ENCODE results near the gene CFAP74.
A peak's percentile ranks its signal among the peaks of the same experiment; 100 is the strongest.

The CFAP74 gene

GRCh38 chr1:1908506-1908791, 95.1 kb downstream of the CFAP74 start:
- peak in 1 of 2 donors; percentile 28 for ATAC-seq (replicated peaks)
- Mint-ChIP-seq H3K4me3 (peak overlapping the region; percentile 88 to 91), H3K27ac (peak overlapping the region; percentile 71), H3K4me1 (peaks cover 18 to 33% of the 10 kb centered on the region in 2 donors), H3K9me3 (no peaks in the 10 kb centered on the region), H3K36me3 (no peaks in the 10 kb centered on the region), H3K27me3 (peaks cover 0 to 1% of the 10 kb centered on the region in 2 donors)
- DNase-seq, result no peak

GRCh38 chr1:1907098-1907736, 96.4 kb downstream of the CFAP74 start:
- Mint-ChIP-seq H3K9me3 (no peaks in the 10 kb centered on the region), H3K4me1 (peaks cover 20 to 33% of the 10 kb centered on the region in 2 donors), H3K4me3 (peak overlapping the region; percentile 56 to 88), H3K36me3 (no peaks in the 10 kb centered on the region), H3K27ac (peak overlapping the region; percentile 75), H3K27me3 (no peaks in the 10 kb centered on the region)
- ATAC-seq (replicated peaks), result peak; percentile 56 to 57
- DNase-seq, result peak; percentile 68

- Mint-ChIP-seq H3K36me3 (no peaks in the 10 kb centered on the region), H3K27ac (peak overlapping the region; percentile 44), H3K4me3 (peak overlapping the region; percentile 2 to 39), H3K4me1 (peaks cover 20 to 33% of the 10 kb centered on the region in 2 donors), H3K27me3 (no peaks in the 10 kb centered on the region), H3K9me3 (no peaks in the 10 kb centered on the region)
- ATAC-seq (replicated peaks) (peak; percentile 41 to 42), DNase-seq (peak; percentile 57)
These were observed 97.1 kb downstream of the CFAP74 start for GRCh38 chr1:1906185-1907097.

- Mint-ChIP-seq H3K27ac (no peak overlapping the region), H3K4me1 (peaks cover 21 to 35% of the 10 kb centered on the region in 2 donors), H3K4me3 (no peak overlapping the region), H3K36me3 (no peaks in the 10 kb centered on the region), H3K27me3 (no peaks in the 10 kb centered on the region), H3K9me3 (no peaks in the 10 kb centered on the region)
- ATAC-seq (replicated peaks), result no peak
- no peak for DNase-seq
These were observed 100.4 kb downstream of the CFAP74 start for GRCh38 chr1:1903224-1903623.

GRCh38 chr1:1901641-1902294, 101.8 kb downstream of the CFAP74 start:
- no peaks in the 10 kb centered on the region for H3K9me3 Mint-ChIP-seq

GRCh38 chr1:1900883-1901640, 102.5 kb downstream of the CFAP74 start:
- H3K9me3 Mint-ChIP-seq, result no peaks in the 10 kb centered on the region
- no peak overlapping the region for H3K27ac Mint-ChIP-seq
- ATAC-seq (replicated peaks), result no peak
- no peaks in the 10 kb centered on the region for H3K36me3 Mint-ChIP-seq
- no peak for DNase-seq
- H3K27me3 Mint-ChIP-seq, result no peaks in the 10 kb centered on the region
- no peak overlapping the region for H3K4me3 Mint-ChIP-seq
- peaks cover 15 to 31% of the 10 kb centered on the region in 2 donors for H3K4me1 Mint-ChIP-seq

More at GRCh38 chr1:1901641-1902294, 101.8 kb downstream of the CFAP74 start:
- DNase-seq (no peak), ATAC-seq (replicated peaks) (no peak)
- Mint-ChIP-seq H3K27ac (peak overlapping the region; percentile 25), H3K36me3 (no peaks in the 10 kb centered on the region), H3K4me1 (peaks cover 21 to 29% of the 10 kb centered on the region in 2 donors), H3K4me3 (no peak overlapping the region), H3K27me3 (no peaks in the 10 kb centered on the region)

- H3K27me3 Mint-ChIP-seq, result no peaks in the 10 kb centered on the region
- H3K4me3 Mint-ChIP-seq, result no peak overlapping the region
- no peaks in the 10 kb centered on the region for H3K36me3 Mint-ChIP-seq
- ATAC-seq (replicated peaks) (no peak), DNase-seq (no peak)
- H3K27ac Mint-ChIP-seq, result no peak overlapping the region
- peaks cover 24 to 40% of the 10 kb centered on the region in 2 donors for H3K4me1 Mint-ChIP-seq
- no peaks in the 10 kb centered on the region for H3K9me3 Mint-ChIP-seq
These were observed 103.6 kb downstream of the CFAP74 start for GRCh38 chr1:1899967-1900327.

- Mint-ChIP-seq H3K27ac (no peak overlapping the region), H3K27me3 (no peaks in the 10 kb centered on the region), H3K9me3 (no peaks in the 10 kb centered on the region), H3K36me3 (no peaks in the 10 kb centered on the region), H3K4me3 (no peak overlapping the region), H3K4me1 (peaks cover 29 to 45% of the 10 kb centered on the region in 2 donors)
- DNase-seq (no peak), ATAC-seq (replicated peaks) (peak; percentile 60 to 70)
These were observed 104.2 kb downstream of the CFAP74 start for GRCh38 chr1:1899266-1899966.

- H3K4me3 Mint-ChIP-seq, result no peak overlapping the region
- H3K27ac Mint-ChIP-seq, result no peak overlapping the region
These were observed 105.2 kb downstream of the CFAP74 start for GRCh38 chr1:1898246-1898933.

GRCh38 chr1:1895456-1896336, 107.9 kb downstream of the CFAP74 start:
- H3K9me3 Mint-ChIP-seq, result no peaks in the 10 kb centered on the region
- no peak for ATAC-seq (replicated peaks)
- peaks cover 42 to 72% of the 10 kb centered on the region in 2 donors for H3K4me1 Mint-ChIP-seq
- H3K27ac Mint-ChIP-seq, result peak overlapping the region; percentile 86
- H3K27me3 Mint-ChIP-seq, result no peaks in the 10 kb centered on the region
- no peak for DNase-seq
- peak overlapping the region in 1 of 2 donors; percentile 29 for H3K4me3 Mint-ChIP-seq
- H3K36me3 Mint-ChIP-seq, result peaks cover 12 to 13% of the 10 kb centered on the region in 2 donors

More at GRCh38 chr1:1898246-1898933, 105.2 kb downstream of the CFAP74 start:
- DNase-seq, result no peak
- Mint-ChIP-seq H3K4me1 (peaks cover 34 to 55% of the 10 kb centered on the region in 2 donors), H3K36me3 (peaks cover under 1 to 1% of the 10 kb centered on the region in 2 donors), H3K9me3 (no peaks in the 10 kb centered on the region), H3K27me3 (no peaks in the 10 kb centered on the region)
- no peak for ATAC-seq (replicated peaks)

GRCh38 chr1:1895060-1895418, 108.5 kb downstream of the CFAP74 start:
- H3K4me3 Mint-ChIP-seq, result no peak overlapping the region
- ATAC-seq (replicated peaks), result no peak
- H3K27ac Mint-ChIP-seq, result peak overlapping the region; percentile 86
- no peaks in the 10 kb centered on the region for H3K9me3 Mint-ChIP-seq
- H3K27me3 Mint-ChIP-seq, result no peaks in the 10 kb centered on the region
- H3K4me1 Mint-ChIP-seq, result peaks cover 42 to 72% of the 10 kb centered on the region in 2 donors
- H3K36me3 Mint-ChIP-seq, result peaks cover 12 to 13% of the 10 kb centered on the region in 2 donors
- no peak for DNase-seq

- no peaks in the 10 kb centered on the region for H3K27me3 Mint-ChIP-seq
- peaks cover 40 to 67% of the 10 kb centered on the region in 2 donors for H3K4me1 Mint-ChIP-seq
- peaks cover 12 to 13% of the 10 kb centered on the region in 2 donors for H3K36me3 Mint-ChIP-seq
- peak overlapping the region in 1 of 2 donors; percentile 37 for H3K4me3 Mint-ChIP-seq
- DNase-seq (no peak), ATAC-seq (replicated peaks) (no peak)
- H3K27ac Mint-ChIP-seq, result peak overlapping the region; percentile 86
- no peaks in the 10 kb centered on the region for H3K9me3 Mint-ChIP-seq
These were observed 109.1 kb downstream of the CFAP74 start for GRCh38 chr1:1894354-1895059.
